ENCODE measurements around the gene SEMA3A.

SEMA3A gene

DNA sequence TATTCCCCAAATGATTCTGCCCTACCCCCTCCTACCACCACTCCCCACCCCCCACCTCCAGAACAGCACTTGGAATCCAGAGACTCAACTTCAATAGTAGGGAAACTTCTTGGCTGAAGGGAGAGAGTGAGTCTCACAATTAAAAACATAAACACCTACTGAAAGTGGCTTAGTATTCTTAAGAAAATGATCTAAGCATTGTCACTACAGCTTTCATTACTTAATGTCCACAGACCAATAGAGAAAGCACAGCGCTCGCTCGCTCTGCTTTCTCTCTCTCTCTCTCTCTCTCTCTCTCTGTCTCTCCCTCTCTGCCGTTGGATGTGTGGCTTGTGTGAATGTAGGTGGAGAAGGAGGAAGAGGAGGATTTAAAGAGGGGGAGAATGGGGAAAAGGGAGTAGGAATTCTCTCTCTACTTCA lies 1.5 kb upstream of the SEMA3A start:
- DNase-seq (ENCODE audit: low read depth in 2 of 2, low spot score in 1 of 2), result no peak

DNA sequence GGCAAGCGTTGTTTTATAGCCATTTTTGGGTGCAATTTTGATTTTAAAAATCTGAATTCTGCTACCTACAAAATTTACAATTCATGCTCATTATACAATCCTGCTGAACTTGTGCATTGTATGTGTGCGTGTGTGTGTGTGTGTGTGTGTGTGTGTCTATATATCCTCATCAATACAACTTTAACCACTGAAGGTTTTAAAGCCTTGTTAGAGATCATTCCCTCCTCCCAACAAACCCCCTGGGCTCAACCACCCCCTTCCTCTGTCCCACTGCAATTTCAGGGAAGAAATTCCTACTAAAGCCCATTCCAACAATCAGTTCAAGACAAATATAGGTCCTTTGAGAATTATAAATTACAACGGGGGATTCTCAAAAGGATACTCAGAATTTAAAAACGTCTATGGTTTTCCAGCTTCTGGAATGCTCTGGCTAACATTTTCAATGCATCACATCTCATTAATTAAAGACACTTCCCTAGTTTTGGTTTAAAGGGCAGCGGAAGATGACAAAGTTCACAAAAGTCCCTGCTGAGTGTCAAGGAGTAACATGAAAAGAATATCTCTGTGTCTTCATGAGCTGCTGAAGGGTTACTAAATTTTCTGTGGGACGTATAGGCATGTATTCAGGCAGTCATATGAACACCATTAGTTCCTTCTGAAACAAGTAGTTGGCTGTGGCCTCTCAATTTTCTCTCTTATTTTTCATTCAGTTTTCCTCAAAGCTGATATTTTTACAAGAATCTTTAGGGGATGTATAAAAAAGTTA lies 889 bp upstream of the SEMA3A start:
- no peak for DNase-seq (ENCODE audit: low read depth in 2 of 2, low spot score in 1 of 2)

DNA sequence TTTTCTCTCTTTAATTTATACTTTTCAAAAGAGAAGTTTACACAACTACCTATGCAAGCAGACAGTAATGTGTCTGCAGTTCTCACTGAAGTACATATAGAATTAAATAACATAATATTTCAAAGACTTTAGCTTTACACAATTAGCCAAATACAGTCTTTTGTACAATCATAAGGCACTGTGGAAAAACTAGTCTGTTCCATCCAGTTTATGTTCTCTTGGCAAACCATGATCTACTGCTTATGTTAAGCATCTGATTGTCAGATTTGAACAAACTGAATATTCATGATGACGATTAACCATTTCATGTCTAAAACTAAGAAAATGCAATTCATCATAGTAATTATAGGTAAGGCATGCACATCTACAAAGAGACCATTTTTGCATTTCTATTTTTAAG lies 842 bp downstream of the SEMA3A start:
- no peak for DNase-seq (ENCODE audit: low read depth in 2 of 2, low spot score in 1 of 2)

DNA sequence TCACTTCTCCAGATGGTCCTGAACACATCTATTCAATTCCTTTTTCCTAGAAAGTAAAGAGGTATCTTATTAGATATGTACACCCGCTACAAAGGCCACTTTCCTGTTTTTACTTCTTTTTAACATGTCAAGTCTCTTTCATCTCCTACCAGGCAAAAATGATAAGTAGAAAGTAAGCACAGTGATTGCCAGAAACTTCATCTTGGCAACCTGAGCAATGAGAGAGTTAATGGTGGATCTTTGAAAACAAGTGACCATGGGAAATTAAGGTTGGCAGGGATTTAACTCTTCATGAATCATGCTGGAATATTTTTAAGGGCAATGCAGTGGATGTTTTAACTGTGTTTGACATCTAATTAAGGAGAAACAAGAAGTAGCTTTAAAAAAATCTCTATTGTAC lies 2.7 kb downstream of the SEMA3A start:
- DNase-seq (ENCODE audit: low read depth in 2 of 2, low spot score in 1 of 2), result no peak

DNA sequence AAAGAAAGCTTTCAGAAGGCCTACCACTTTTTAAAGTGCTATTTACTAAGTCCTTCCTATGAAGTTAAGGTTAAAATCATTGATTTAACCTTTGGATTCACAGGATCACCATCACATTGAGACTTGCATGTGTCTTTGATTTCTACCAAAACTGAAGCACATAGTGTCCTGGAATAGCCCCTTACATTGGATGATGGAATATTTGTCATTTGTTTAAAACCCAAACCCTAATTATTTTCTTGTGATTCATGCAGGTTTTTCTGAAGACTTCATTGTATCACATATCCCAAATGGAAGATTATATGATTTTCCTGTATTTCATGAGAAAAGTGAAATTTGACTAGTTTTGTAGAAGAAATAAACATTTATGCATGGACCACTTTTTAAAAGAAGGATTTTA lies 3.3 kb downstream of the SEMA3A start:
- no peak for DNase-seq (ENCODE audit: low read depth in 2 of 2, low spot score in 1 of 2)

DNA sequence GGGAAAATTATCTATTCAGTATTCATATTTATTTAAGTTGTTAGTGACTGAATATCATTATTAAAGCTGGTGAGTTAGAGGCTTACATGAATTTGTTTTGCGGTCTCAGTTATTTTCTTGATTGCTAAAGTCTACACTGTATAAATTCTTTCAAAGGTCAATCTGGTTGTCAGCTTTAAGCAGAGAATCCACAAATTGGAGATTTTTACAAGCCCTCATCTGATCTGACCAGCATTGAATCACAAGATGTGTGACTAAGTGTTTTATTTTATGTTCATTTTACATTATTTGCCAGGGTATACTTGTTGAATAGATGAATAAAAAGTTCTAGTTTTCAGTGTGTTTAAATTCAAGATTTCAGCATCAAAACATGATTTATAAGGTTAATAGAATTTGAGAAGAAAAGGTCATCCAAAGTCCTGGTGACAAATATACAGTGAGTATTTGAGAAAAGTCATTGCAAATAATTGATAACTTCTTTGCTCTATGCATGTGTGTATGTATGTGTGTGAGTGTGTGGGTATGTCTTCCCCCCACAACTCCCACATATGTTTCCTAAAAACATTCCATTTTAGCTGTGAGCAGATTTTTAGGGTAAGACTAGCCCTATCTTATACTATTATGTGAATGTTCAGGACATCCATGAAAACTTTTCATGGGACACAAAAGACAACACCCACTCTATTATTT lies 4.4 kb downstream of the SEMA3A start:
- DNase-seq (ENCODE audit: low read depth in 2 of 2, low spot score in 1 of 2), result no peak

DNA sequence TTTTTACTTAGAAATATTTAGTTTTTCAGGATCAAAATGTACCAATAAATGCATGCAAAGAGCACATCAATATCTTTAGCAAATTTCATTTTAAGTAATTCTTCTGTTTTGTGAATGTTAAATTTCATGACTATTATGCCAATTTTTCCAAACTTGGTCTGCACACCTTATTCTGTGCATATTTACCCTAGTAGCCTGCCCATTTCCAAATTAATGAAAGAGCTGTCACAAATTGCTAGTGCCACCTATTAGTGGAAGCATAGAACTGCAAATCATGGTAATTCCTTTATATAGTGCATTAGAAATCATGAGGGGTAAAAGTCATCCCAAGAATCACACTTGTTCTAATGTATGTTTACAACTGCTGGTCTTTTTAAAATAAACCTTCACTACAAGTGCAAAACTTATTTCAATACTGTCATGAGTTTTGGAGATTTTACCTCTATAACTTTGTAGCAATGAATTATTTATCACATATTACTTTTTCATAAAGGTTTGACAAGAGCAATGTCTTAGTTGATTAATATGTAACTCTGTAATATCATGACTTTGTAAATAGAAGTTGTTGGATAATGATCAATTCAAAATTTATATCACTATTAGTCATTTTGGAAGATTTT lies 5.7 kb downstream of the SEMA3A start:
- DNase-seq (ENCODE audit: low read depth in 2 of 2, low spot score in 1 of 2), result no peak

DNA sequence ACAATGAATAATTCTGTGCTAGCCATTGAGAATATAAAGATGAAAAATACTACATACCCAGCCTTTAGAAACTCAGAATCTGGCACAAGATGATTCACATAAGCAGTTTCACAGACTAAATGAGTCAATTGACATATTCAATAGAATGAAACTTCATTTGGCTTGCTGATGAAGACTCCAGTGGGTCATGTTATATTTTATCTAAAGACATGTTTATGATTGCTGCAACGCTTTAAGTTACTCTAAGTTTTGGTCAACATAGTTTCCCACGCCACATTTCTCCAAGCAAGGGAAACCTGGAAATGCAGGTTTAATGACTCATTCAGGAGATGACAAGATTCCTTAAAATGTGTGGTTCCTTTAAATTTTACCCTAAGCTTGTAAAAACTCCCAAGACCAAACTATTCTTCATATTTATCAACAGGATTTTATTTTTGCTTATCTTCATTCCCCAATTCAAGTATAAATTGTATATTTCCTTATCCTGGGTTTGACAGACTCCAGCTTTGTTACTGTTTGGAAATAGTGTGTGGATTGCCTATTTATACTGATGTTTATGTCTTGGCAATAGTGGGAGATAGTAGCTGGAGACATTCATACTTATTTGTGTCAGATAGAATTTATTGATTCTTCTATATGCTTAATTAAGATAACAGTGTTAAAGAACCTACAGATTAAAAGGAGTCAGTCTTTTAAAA lies 6.6 kb downstream of the SEMA3A start:
- DNase-seq (ENCODE audit: low read depth in 2 of 2, low spot score in 1 of 2), result no peak

DNA sequence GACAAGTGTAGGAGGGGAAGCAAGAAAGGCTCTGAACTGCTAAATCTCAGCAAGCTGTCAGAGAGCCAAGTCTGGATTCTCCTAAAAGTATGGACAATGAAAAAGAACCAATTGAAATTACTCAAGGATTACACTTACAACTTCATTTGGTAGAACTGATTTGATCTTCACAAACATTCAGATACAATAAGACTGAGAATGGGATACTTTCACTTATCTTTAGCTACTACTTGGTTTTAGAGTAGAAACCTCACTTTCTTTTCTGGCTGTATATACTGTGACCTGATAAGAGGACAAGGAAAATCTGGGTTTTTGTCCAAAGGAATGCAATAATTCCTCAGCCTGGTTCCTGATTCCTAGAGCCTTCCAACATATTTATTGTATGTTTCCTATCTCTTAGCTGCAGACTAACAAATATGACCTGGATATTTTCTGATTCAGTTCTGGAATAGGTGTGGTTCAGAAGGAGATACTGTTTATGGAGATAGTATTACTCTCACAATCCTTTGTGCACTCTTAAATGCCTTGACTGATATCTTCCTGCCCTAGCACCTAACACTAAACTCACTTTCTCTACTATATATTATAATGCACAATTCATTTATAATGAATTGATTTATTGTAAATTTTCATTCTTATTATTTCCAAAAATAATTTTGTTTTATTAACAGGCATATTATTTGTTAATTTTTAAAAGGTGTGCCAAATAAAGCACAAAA lies 7.3 kb downstream of the SEMA3A start:
- DNase-seq (ENCODE audit: low read depth in 2 of 2, low spot score in 1 of 2), result no peak

DNA sequence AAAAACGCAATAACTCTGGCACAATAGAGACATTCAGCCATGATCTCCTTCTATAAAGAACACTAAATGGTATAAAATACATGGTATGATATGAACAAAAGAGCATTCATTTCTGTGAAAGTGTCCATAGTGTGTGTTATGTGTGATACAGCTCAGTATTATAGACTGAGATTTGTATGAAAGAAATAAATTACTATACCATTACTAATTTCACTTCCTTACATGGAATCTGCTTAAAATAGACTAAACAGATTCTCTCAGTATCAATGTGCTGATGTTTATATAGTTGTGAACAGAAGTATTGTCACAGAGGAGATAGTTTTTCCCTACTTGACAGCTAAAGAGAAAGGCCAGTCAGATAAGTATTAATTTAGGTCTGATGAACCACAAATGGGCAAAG lies 10.8 kb downstream of the SEMA3A start:
- DNase-seq (ENCODE audit: low read depth in 2 of 2, low spot score in 1 of 2), result no peak

DNA sequence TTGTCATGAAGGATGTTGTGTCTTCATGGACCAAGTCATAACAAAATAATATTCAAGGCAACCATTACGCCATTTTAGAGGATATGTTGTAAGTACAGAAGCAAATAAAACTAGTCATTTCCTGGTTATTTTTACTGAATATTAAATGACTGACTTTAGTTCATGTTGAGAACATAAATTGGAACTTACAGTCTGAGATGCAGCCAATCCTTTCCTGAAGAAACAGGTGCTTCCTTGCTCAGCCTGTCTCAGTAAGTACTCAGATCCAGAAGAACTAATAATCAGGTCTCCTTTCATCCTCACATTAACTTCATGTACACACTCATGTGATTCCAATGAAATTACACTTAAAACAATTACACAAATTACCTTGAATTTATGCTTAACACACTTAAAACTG lies 12.3 kb downstream of the SEMA3A start:
- DNase-seq (ENCODE audit: low read depth in 2 of 2, low spot score in 1 of 2), result no peak

DNA sequence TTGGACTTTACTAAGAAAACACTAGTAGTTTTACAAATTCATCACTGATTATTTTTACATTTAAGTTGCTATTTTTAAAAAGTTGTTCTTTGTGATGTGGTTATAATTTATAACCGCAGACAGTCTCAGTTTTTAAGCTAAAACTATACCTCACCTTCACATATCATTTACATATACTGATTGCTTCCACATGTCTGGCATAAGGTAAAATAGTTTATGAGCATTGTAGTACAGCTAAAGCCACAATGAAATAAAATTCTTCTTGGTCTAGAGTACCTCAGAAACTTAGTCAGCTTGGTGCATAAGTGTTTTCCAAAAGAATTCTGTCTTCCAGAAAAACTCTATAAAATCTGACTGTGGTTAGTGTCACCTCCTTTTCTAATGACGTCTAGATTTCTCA lies 13.0 kb downstream of the SEMA3A start:
- no peak for DNase-seq (ENCODE audit: low read depth in 2 of 2, low spot score in 1 of 2)

DNA sequence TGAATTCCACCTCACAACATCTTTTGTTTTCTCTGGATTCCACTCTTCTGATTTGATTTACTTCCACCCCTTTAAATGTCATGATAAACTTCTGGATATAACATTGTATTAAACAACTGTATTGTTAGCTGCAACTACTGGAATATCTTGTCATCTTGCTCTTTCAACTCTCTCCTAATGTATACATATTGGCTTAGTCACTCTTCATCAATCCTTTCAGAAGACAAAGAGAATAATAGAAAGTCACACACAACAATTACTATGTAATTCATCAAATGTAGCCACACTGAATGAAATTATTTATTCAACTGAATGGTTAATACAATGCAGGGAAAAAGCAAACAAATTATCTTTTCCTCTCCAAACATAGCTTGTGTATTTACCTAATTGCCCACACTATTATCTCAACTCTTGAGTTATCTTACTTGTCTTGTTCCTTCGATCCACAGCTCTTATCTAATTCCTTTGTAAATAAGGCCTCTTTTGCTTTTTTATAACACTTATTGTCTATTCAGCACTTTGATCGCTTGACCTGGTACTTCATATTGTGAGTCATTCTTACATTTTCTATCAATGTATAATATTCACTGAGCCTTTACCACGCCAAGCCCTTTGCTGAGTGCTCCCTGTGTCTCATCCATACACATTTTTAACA lies 16.7 kb downstream of the SEMA3A start:
- no peak for DNase-seq (ENCODE audit: low read depth in 2 of 2, low spot score in 1 of 2)

DNA sequence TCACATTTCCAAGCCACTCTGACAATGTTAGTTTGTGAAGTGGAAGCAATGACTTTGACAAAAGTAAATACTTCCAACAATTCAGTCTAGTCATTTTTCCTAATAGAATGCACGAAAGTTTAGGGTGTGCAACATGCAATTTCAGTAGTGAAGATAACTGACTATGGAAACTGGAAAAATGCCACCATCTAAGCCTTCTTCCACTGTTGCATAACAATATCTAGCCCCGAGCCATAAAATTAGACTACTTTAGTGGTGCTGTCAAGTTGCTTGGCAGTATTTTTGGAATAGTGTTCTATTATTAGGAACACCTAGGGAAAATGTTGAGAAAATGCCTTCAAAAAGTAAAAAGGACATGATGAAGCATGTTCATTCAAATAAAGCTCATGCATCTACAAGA lies 17.9 kb downstream of the SEMA3A start:
- no peak for DNase-seq (ENCODE audit: low read depth in 2 of 2, low spot score in 1 of 2)

DNA sequence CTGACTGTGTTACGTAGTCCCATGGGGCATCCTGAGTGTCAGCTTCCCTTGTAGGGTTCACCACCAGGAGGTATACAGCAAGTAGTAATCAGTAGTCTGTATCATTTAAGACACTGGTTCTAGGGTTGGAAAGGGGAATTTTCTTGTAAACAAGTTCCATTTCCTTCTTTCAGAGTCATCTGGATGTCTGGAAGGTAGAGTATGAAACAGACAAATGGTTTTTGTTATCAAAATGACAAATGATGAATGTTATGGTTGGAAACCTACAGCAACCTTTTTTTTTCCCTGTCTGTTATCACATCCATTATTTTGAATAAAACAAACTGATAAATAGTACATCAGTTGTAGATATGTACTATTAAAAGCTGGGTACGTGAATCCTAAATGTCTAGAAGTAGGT lies 19.1 kb downstream of the SEMA3A start:
- no peak for DNase-seq (ENCODE audit: low read depth in 2 of 2, low spot score in 1 of 2)

DNA sequence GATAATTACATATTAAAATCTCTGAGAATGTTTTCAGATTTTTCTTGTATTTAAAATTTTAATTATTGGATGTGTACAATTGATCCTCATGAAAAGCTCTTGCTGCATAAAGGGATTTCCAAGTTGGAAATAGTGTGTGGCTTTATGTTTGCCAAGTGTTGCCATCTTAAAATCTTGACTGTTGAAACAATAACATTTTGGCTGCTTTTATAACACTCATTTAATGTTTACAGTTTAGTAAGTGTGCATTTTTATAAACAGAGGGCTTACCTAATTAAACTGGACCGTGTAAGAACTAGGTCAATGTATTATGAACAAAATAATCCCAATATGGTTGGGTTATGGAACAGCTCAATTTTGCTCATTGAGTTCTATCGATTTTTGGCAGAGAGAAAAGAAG lies 23.9 kb downstream of the SEMA3A start:
- no peak for DNase-seq (ENCODE audit: low read depth in 2 of 2, low spot score in 1 of 2)

DNA sequence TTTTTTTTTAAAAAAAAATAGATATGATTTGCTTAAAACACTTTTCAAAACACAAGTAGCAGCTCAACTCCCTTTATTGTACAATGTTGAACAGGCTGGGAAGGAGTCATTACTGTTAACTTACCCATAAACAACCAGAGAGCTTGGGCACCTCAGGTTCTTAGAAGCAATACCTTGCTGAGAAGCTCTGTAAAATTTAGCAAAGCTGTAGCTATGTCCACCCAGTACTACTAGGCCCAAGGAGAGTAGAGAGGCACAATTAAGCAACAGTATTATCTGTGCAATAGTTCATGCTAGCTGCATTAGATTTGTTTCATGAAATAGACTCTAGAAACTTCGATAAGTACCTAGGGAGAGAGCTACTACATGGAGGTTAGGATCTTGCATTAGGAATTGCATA lies 32.0 kb downstream of the SEMA3A start:
- DNase-seq (ENCODE audit: low read depth in 2 of 2, low spot score in 1 of 2), result no peak

DNA sequence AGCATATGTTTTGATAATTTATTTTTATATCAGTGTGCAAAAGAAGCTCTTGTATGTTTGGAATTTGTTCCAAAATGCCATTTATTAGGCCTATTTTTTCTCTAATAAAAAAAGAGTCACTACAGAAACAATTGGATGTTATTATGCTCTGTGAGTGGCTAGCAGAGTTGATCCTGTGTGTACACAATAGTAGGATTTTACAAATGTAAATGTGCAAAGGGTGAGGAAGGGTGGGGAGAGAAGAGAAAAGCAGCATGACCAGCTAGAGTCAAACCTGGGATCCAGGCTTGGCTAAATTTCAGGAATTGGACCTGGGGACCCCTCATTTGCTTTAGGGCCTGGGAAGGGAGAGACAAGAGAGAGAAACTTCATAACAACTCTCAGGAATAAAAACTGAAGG lies 32.5 kb downstream of the SEMA3A start:
- DNase-seq (ENCODE audit: low read depth in 2 of 2, low spot score in 1 of 2), result no peak

DNA sequence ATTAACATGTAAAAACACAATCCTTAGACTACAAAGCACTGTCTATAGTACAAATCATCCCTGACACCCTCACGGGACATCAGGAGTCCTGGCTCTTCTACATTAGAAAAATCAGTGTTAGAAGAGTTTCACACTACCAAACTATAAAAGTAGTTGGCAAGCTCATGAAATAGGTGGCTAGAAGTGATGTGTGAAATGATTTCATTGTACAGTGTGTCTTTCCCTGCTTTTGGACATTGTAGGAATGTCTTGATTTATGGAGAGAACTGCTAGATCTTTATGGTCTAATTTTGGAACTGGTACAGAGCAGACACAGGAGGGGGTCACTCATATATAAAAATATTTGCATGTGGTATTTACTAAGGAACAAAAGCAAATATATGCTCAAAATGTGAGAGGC lies 33.2 kb downstream of the SEMA3A start:
- no peak for DNase-seq (ENCODE audit: low read depth in 2 of 2, low spot score in 1 of 2)

DNA sequence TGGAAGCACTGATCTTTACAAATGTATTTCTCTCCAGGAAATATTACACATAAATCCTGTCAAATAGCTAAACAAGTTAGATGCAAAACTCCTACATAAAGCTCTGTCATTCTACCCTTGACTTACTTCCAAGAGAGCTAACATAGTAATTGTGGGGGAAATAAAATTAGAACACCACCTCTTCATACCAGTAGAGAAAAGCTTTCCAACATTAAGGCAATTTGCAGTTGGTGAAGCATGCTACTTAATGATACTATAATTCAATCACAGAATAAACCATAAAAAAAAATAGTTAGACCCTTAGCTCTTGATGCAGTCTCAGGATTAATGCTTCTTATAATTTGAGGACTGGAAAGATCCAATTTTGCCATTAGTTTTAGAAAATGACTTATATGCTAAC lies 35.2 kb downstream of the SEMA3A start:
- no peak for DNase-seq (ENCODE audit: low read depth in 2 of 2, low spot score in 1 of 2)

DNA sequence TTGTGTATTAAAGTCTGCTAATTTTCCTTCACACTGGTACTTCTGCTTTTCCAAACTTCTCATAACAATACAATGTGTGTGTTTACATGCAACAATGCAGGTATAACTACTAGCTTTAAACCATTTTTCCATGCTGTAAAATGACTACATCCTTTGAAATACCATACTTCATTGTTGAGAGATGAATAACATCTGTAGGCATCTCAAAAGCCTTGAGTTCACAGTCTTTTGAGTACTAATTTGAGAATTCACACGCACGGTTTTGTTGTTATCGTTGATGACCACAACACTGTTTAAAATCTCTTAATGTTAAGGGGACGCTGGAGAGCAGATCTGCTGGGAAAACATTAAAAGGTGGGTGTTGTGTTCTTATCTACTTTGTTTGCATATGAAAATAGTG lies 37.4 kb downstream of the SEMA3A start:
- DNase-seq (ENCODE audit: low read depth in 2 of 2, low spot score in 1 of 2), result no peak

Measured in stimulated activated CD8-positive, alpha-beta memory T cell treated with anti-CD3 and anti-CD28 coated beads, Interleukin-4, amount 100 ng/mL, for 1 hour (primary cell).